CD14-positive monocyte (primary cell): Measurements from ENCODE around the gene IL1RL2. TPM values are rescaled to one million over a fixed set of nuclear protein-coding genes. Genes with fewer than 3 reads are reported as not detected.
A peak's percentile ranks its signal among the peaks of the same experiment; 100 is the strongest.

Experiments
- DNase-seq, 3 donors: peaks; one replicate each; pipeline ENCODE4 v3.0.0-alpha.2; 2011 to 2022
- H2AFZ ChIP-seq: 2 replicates; pipeline ENCODE4 v1.6.0; 2012; ENCODE audit warnings: mild to moderate bottlenecking, low read depth, low read length, inconsistent platforms; ENCODE audit not compliant: insufficient read depth, poor library complexity, severe bottlenecking
- H3K27ac ChIP-seq, 2 donors: 1 replicate in 1 of 2; 2 replicates in 1 of 2; pipeline ENCODE4 v1.5.1; 2012 to 2013; ENCODE audit warnings: low read length in 2 of 2, control low read depth in 1 of 2, inconsistent platforms in 1 of 2, low read depth in 1 of 2, mild to moderate bottlenecking in 1 of 2
- H3K27me3 ChIP-seq, 2 donors: one replicate each; pipeline versions ENCODE4 v1.6.0 to v1.6.1; 2011 to 2013; ENCODE audit warnings: low read length in 2 of 2; ENCODE audit not compliant: control insufficient read depth in 2 of 2, insufficient read depth in 2 of 2
- H3K36me3 ChIP-seq, 2 donors: replicated peaks in 1 of 2; 1 replicate in 1 of 2; 2 replicates in 1 of 2; pipeline versions ENCODE4 v1.5.1 to v1.6.1; 2012 to 2013; ENCODE audit warnings: low read length in 2 of 2, control low read depth in 1 of 2, inconsistent platforms in 1 of 2, mild to moderate bottlenecking in 1 of 2; ENCODE audit not compliant: insufficient read depth in 2 of 2, control insufficient read depth in 1 of 2
- H3K4me1 ChIP-seq, 2 donors: 1 replicate in 1 of 2; 2 replicates in 1 of 2; pipeline versions ENCODE4 v1.5.1 to v1.6.1; 2012 to 2013; ENCODE audit warnings: low read length in 2 of 2, control low read depth in 1 of 2, inconsistent platforms in 1 of 2, mild to moderate bottlenecking in 1 of 2, moderate library complexity in 1 of 2; ENCODE audit not compliant: insufficient read depth in 2 of 2, control insufficient read depth in 1 of 2
- H3K4me2 ChIP-seq: replicated peaks from 2 replicates; pipeline ENCODE3; 2012; ENCODE audit warnings: low read length, moderate library complexity, mild to moderate bottlenecking; ENCODE audit not compliant: poor library complexity, severe bottlenecking; ENCODE audit errors: extremely low read depth
- H3K4me3 ChIP-seq, 3 experiments: fragments of 200-600 bp in 1 of 3; sonication (generic) in 1 of 3; replicated peaks in 1 of 3; 1 replicate in 2 of 3; 2 replicates in 1 of 3; pipeline ENCODE4 v1.5.1; 2011 to 2013; ENCODE audit warnings: low read length in 3 of 3, mild to moderate bottlenecking in 3 of 3, control low read depth in 2 of 3, low read depth in 2 of 3, inconsistent platforms in 1 of 3, moderate library complexity in 1 of 3
- H3K79me2 ChIP-seq: 2 replicates; pipeline ENCODE4 v1.6.0; 2012; ENCODE audit warnings: mild to moderate bottlenecking, control low read depth, inconsistent platforms, low read length, moderate library complexity; ENCODE audit not compliant: insufficient read depth
- H3K9ac ChIP-seq: 2 replicates; pipeline ENCODE4 v1.6.0; 2017; ENCODE audit warnings: low read length, mild to moderate bottlenecking; ENCODE audit not compliant: insufficient read depth, poor library complexity, severe bottlenecking
- H3K9me3 ChIP-seq, 2 donors: replicated peaks in 1 of 2; 1 replicate in 1 of 2; 2 replicates in 1 of 2; pipeline versions ENCODE4 v1.5.1 to v1.6.1; 2012 to 2013; ENCODE audit warnings: low read length in 2 of 2, control low read depth in 1 of 2; ENCODE audit not compliant: control insufficient read depth in 1 of 2, insufficient read depth in 1 of 2
- H4K20me1 ChIP-seq: 2 replicates; pipeline ENCODE4 v1.6.0; 2012; ENCODE audit warnings: mild to moderate bottlenecking, low read length, control low read depth, moderate library complexity; ENCODE audit not compliant: insufficient read depth
- H3K27ac Mint-ChIP-seq, 7 donors: one replicate each; pipeline ENCODE4 v1.8.0; 2020; ENCODE audit warnings: mild to moderate bottlenecking in 7 of 7, mixed read lengths in 7 of 7, moderate library complexity in 6 of 7, inconsistent platforms in 2 of 7
- H3K27me3 Mint-ChIP-seq, 3 donors: one replicate each; pipeline ENCODE4 v1.8.0; 2021 to 2022; ENCODE audit warnings: low read depth in 3 of 3, mild to moderate bottlenecking in 3 of 3, mixed read lengths in 3 of 3, moderate library complexity in 3 of 3, inconsistent platforms in 1 of 3
- H3K36me3 Mint-ChIP-seq, 2 donors: one replicate each; pipeline ENCODE4 v1.8.0; 2020; ENCODE audit warnings: mixed read lengths in 2 of 2, inconsistent platforms in 1 of 2, mild to moderate bottlenecking in 1 of 2
- H3K4me1 Mint-ChIP-seq: one replicate; pipeline ENCODE4 v1.8.0; 2020; ENCODE audit warnings: mild to moderate bottlenecking, mixed read lengths
- H3K4me3 Mint-ChIP-seq, 2 donors: one replicate each; pipeline ENCODE4 v1.8.0; 2020; ENCODE audit warnings: mild to moderate bottlenecking in 2 of 2, mixed read lengths in 2 of 2, moderate library complexity in 1 of 2
- H3K9me3 Mint-ChIP-seq, 7 donors: one replicate each; pipeline ENCODE4 v1.8.0; 2020 to 2022; ENCODE audit warnings: mixed read lengths in 7 of 7, mild to moderate bottlenecking in 6 of 7, moderate library complexity in 6 of 7, inconsistent platforms in 2 of 7
- CTCF ChIP-seq: fragments of 200-600 bp; IDR thresholded peaks from one replicate; pipeline ENCODE4 v1.8.0; 2022; ENCODE audit warnings: antibody characterized with exemption, mild to moderate bottlenecking
- WGBS: methylation state at CpG from one replicate; pipeline ENCODE4 v1.1.5; 2013; ENCODE audit warnings: missing lambda C conversion rate; ENCODE audit not compliant: insufficient coverage; 5-methylcytosine and 5-hydroxymethylcytosine counted together
- intact Hi-C, 2 donors: fragments of 100-400 bp; cut with micrococcal nuclease; formaldehyde crosslinking; loops; one replicate each; pipeline versions ENCODE4 v1.15.0 to v1.15.1; 2023
- polyA plus RNA-seq, 3 donors: library from polyadenylated mRNA; depleted of rRNA in 1 of 3; unstranded in 2 of 3; stranded (reverse) in 1 of 3; fragments of 300-500 nt in 2 of 3; fragments of >200 nt in 1 of 3; fragmentation: Illumina TruSeq in 2 of 3; gene quantifications; 1 replicate in 2 of 3; 2 replicates in 1 of 3; pipeline ENCODE4 v1.2.3, GENCODE V29; 2012 to 2021

The IL1RL2 gene
- polyA plus RNA-seq, 3 donors = 0.07 to 1.5 TPM; not detected in 1

GRCh38 chr2:102184568-102184967 is 2.3 kb upstream of the IL1RL2 start:
- Histone ChIP-seq H4K20me1 (no peaks in the 10 kb centered on the region), H3K4me2 (no peak overlapping the region), H3K9ac (no peak overlapping the region), H3K27me3 (peaks cover 3 to 18% of the 10 kb centered on the region in 2 donors), H3K9me3 (no peaks in the 10 kb centered on the region), H3K4me1 (peaks cover 10 to 13% of the 10 kb centered on the region in 2 donors), H3K36me3 (no peaks in the 10 kb centered on the region), H3K27ac (no peak overlapping the region), H2AFZ (no peak overlapping the region), H3K4me3 (no peak overlapping the region), H3K79me2 (no peaks in the 10 kb centered on the region)
- intact Hi-C loops = no loop called here
- Mint-ChIP-seq H3K9me3 (peaks cover 0 to 10% (median 2%) of the 10 kb centered on the region in 7 donors), H3K27ac (no peak overlapping the region), H3K4me3 (no peak overlapping the region), H3K36me3 (peaks cover 2% of the 10 kb centered on the region in 2 donors), H3K27me3 (peaks cover 17 to 28% (median 18%) of the 10 kb centered on the region in 3 donors), H3K4me1 (peaks cover 7% of the 10 kb centered on the region)
- no CpG with 5 or more reads among the region's 1 CpG for WGBS
- no peak for TF ChIP-seq CTCF
- DNase-seq = no peak

DNA sequence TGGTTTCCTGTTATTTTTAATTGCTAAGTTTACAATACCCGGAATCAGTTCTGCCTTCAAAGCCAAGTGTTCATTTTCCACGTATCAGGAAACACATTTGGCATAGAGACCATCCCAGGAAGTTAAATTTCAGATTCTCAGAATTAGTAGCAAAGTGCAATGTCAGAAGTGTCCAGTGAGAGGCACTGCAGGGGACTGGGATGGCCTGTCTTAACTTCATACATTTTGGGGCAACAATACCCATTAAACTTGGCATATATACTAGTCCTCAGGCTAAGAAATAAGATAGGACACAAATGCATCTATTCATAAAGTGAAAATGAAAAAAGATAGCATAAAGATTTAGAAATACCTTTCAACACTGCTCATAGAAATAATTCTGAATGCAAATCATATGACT is 1.5 kb upstream of the IL1RL2 start:
- no peaks in the 10 kb centered on the region for H3K36me3 ChIP-seq
- H3K27ac ChIP-seq = no peak overlapping the region
- H3K4me3 ChIP-seq = no peak overlapping the region
- H4K20me1 ChIP-seq = no peaks in the 10 kb centered on the region
- H3K79me2 ChIP-seq = no peaks in the 10 kb centered on the region
- H2AFZ ChIP-seq = no peak overlapping the region
- DNase-seq = peak in 2 of 3 donors; percentile 32 to 42
- Mint-ChIP-seq H3K27me3 (peaks cover 17 to 28% (median 18%) of the 10 kb centered on the region in 3 donors), H3K4me3 (no peak overlapping the region), H3K9me3 (peaks cover 0 to 10% (median 2%) of the 10 kb centered on the region in 7 donors), H3K36me3 (peaks cover 2% of the 10 kb centered on the region in 2 donors), H3K27ac (no peak overlapping the region), H3K4me1 (peaks cover 7% of the 10 kb centered on the region)
- intact Hi-C loops = loop anchor here in 1 of 2 donors (5.0 kb wide), 1 partner anchor 57 kb away; no protein-coding TSS in a partner anchor
- peak; percentile 79 for TF ChIP-seq CTCF
- no peak overlapping the region for H3K9ac ChIP-seq
- H3K4me1 ChIP-seq = peaks cover 10 to 13% of the 10 kb centered on the region in 2 donors
- no peak overlapping the region for H3K4me2 ChIP-seq
- 0% methylated on average over 1 of the region's 2 CpGs for WGBS
- peaks cover 3 to 18% of the 10 kb centered on the region in 2 donors for H3K27me3 ChIP-seq
- H3K9me3 ChIP-seq = no peaks in the 10 kb centered on the region
